Ovary (tissue), 3 donors: ENCODE measurements around the gene CEP83.

ENCODE experiments used
- CTCF ChIP-seq, 3 donors: fragments of 450-650 bp in 2 of 3; fragments of 200-600 bp in 1 of 3; IDR thresholded peaks; one replicate each; pipeline versions ENCODE4 v1.5.1 to v1.8.0; 2016 to 2022; ENCODE audit warnings: antibody characterized with exemption in 3 of 3, mild to moderate bottlenecking in 1 of 3
- POLR2A ChIP-seq: fragments of 450-650 bp; IDR thresholded peaks from one replicate; pipeline ENCODE4 v1.6.1; 2017; ENCODE audit warnings: antibody characterized with exemption, mild to moderate bottlenecking, moderate library complexity
- donor health status: DM: no; HTN: no; CAD: no.

GRCh38 chr12:94260017-94260416 lies 199.7 kb downstream of the CEP83 start:
- TF ChIP-seq CTCF (IDR thresholded peaks at IDR 0.05) (no peak), POLR2A (no peak)
